NOMO-1 (cell line): Measurements from ENCODE around the gene TMEM150A.
"Not testable (repeated sequence)": the region's sequence is repeated elsewhere in the genome, so short reads cannot be mapped to it uniquely, and the experiment has no call there.

Source experiments
- DNase-seq, 2 experiments: peaks; one replicate each; lab custom pipeline; 2025; ENCODE audit not compliant: unreplicated experiment in 2 of 2; lab: John Stamatoyannopoulos, UW

TMEM150A gene

GRCh38 chr2:85595301-85596025 is 7.0 kb downstream of the TMEM150A start, which contains the start of gene RNF181:
TSS of gene RNF181 (plus strand) at chr2:85595745. CDS start at chr2:85595764, 19 bp downstream.
- DNase-seq: peak; percentile 97 to 99

DNA sequence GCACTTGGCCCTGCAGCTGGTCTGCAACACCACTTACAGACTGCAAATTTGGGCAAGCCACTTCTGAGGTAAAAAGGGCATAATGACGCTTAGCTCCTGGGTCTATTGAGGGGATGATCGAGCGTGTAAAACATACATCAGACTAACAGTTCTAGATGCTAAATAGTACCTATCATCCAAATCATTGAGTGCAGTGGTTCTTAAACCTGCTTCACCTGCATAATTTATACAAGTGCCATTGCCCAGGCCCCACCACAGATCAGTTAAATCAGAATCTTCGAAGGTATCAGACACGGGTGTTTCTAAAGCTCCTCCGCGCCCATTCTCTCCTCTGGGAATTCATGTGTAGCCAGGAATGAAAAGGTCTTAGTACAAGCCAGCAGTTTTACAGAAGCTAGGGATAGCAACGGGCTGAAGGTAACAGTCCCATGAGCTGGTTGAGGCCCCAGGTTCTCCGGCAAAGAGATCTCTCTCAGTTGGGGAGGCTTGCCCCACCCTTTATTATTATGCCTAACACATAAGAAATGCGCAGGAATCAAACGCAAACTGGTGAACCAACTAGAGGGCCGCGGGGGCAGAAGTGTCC is 7.7 kb downstream of the TMEM150A start:
- no peak for DNase-seq

- DNase-seq: no peak
These were observed 9.5 kb downstream of the TMEM150A start for GRCh38 chr2:85593023-85593422.

DNA sequence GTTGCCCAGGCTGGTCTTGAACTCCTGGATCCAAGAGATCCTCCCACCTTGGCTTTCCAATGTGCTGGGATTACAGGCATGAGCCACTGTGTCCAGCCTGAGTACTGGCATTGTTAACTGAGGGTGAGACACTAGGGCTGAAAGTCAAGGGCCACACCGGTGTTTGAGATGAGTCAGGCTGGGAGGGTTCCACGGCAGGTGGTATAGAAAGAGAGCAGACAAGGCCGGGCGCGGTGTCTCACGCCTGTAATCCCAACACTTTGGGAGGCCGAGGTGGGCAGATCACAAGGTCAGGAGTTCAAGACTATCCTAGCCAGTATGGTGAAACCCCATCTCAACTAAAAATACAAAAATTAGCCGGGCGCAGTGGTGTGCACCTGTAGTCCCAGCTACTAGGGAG is 10.2 kb downstream of the TMEM150A start:
- not testable (repeated sequence) for DNase-seq

GRCh38 chr2:85591563-85591962 is 10.9 kb downstream of the TMEM150A start:
- no peak for DNase-seq

DNA sequence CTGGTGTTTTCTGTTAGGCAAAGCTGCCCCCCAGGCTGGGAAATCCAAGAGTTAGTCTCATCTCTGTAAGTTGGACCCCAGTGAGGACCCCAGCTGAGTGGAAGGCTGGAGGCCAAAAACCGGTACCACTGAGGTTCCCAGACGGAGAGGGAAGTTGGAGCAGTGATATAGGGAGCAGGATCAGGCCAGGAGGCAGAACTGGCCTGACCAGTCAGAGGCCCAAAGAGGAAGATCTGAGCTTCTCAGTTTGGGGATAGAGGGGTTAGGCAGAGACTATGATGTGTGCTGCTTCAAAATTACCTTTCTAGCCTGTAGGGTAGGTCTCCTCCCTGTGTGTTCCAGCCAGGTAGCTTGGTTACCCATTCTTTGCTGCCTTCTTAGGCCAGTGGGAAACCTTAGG is 11.5 kb downstream of the TMEM150A start:
- DNase-seq: no peak

- no peak for DNase-seq
These were observed 12.3 kb downstream of the TMEM150A start for GRCh38 chr2:85589982-85590791.

GRCh38 chr2:85589181-85589580 is 13.3 kb downstream of the TMEM150A start:
- no peak for DNase-seq

GRCh38 chr2:85588645-85589044 is 13.9 kb downstream of the TMEM150A start:
- no peak for DNase-seq

GRCh38 chr2:85588236-85588635 is 14.3 kb downstream of the TMEM150A start:
- DNase-seq: peak in 1 of 2 experiments; percentile 12

DNA sequence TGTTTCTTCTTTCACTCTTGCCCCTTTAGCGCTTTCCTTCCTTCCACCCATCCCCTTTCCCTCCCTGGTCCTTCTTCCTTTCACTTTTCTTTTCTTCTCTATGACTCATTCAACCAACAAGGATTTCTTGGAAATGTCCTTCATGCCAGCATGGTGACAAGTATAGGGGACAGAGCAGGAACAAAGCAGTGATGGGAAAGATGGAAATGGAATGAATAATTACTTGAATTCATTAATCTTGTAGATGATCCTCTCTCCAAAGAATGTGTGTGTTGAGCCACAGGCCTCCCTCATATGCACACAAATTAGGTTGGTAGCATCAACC is 16.8 kb downstream of the TMEM150A start:
- peak in 1 of 2 experiments; percentile 12 for DNase-seq

DNA sequence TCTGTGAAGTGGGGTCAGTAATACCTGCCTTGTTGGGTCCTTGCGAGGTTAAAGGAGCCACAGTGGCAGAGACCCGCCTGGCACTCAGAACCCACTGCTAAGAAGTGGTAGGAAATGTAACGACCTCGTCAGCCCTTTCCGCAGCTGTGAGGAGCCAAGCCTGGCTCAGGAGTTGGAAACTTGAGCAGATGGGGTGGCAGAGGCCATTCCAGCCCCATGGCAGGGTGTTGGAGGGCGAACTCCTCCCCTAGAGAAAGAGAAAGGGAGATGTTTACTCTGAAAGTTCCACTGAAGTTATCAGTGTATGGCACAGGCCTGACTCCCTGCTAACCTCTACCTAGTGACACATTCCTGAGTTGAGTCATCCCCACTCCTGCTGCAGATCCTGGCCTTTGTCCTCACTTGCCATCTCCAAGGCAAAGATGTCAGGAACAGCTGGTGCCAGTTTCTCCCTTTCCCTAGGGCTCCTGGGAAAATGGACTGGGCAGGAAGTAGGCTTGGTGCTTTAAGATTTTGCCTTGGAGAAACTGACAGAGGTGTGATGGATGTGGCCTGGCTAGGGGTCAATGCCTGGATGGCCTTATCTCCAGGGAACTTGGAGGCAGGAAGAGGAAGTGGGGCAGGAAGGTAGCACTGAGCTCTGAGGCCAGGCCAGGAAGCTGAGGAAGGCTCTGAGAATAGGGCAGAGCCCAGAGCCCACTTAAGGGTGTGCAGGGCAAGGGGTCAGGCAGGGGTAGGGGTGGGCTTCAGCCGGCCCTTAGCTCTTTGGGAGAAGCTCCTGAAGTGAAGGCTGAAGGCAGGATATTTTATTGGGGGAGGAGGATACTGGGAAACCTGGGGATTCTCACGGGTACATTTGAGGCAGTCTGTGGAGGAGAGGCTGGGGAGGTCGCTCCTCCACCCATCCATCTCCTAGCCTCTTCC is 17.4 kb downstream of the TMEM150A start:
- DNase-seq: peak in 1 of 2 experiments; percentile 23

GRCh38 chr2:85584354-85584856 is 18.1 kb downstream of the TMEM150A start, which contains the start of gene VAMP5:
TSS of gene VAMP5 (plus strand) at chr2:85584431. CDS start at chr2:85584491, 60 bp downstream.
- DNase-seq: no peak

DNA sequence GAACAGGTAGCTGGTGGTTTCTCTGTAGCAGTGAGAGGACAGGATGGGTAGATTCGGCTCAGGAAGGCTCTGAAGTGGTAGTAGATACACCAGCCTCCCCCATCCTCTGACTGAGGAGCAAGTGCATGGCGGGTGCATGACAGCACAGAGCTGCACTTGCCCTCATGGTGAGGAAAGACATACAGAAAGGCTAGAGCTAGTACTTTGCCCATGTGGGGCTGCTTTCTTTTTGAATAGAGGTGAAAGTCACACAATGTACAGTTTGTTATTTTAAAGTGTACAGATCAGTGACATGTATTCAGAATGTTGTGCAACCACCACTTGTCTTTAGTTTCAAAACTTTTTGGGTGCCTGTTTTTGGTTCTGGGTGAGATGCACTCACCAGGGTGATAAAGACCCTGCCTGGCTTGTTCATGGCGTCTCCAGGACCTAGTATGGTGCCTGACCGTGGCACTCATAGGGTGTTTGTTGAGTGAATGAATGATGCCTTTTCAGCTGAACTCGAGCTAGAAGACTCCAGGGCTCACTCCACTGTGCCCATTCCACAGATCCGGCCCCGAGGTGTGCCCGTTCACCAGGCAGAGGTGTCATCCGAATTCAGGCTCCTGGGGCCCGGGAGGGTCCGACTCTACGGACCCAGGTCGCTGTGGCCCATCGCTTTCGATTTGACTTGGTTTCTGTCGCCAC is 18.7 kb downstream of the TMEM150A start:
- no peak for DNase-seq

- DNase-seq: no peak
These were observed 20.0 kb downstream of the TMEM150A start for GRCh38 chr2:85582492-85582891.

GRCh38 chr2:85580206-85580605 is 22.3 kb downstream of the TMEM150A start:
- DNase-seq: no peak

GRCh38 chr2:85579266-85579935 is 23.1 kb downstream of the TMEM150A start:
- peak; percentile 53 to 58 for DNase-seq

- peak; percentile 87 to 93 for DNase-seq
These were observed 24.0 kb downstream of the TMEM150A start for GRCh38 chr2:85578243-85579180.
